HCT116 (cell line): Measurements from ENCODE around the gene CCBE1. TPM values are rescaled to one million over a fixed set of nuclear protein-coding genes. Genes with fewer than 3 reads are reported as not detected.

Experiments used
- ATAC-seq: fragments of 200-7000 bp; cut with Tn5 transposase; 2 replicates; pipeline ENCODE4 v1.9.1; 2020; ENCODE audit warnings: mild to moderate bottlenecking, moderate library complexity
- BruUV-seq: library from RNA; stranded (reverse); fragments of 400-500 nt; replicated peaks from 2 replicates; lab custom pipeline; 2021; lab: Mats Ljungman, UMichigan
- CTCF ChIA-PET: fragments of 300-600 bp; sonication (Branson Sonifier 250); formaldehyde crosslinking; loops from one replicate; lab custom pipeline; 2021; ENCODE audit warnings: antibody characterized with exemption; lab: Charles Lee
- POLR2A ChIA-PET: fragments of 300-600, 350-600 bp; sonication (Branson Sonifier 250); formaldehyde crosslinking; loops from one replicate; lab custom pipeline; 2021; ENCODE audit warnings: antibody characterized with exemption; lab: Charles Lee
- RAD21 ChIA-PET, 2 experiments: fragments of 300-600 bp; sonication (Branson Sonifier 250); formaldehyde crosslinking; loops; one replicate each; lab custom pipeline; 2023; ENCODE audit warnings: low total read pairs in 2 of 2; ENCODE audit not compliant: uncharacterized antibody in 2 of 2, unreplicated experiment in 2 of 2, low non-redundant PET in 1 of 2; lab: Charles Lee
- DNase-seq: peaks from one replicate; pipeline ENCODE4 v3.0.0-alpha.2; 2010; ENCODE audit warnings: low read depth, low spot score
- H2AFZ ChIP-seq: fragments of 200-600 bp; shearing (Covaris generic), sonication (generic); 2 replicates; pipeline ENCODE4 v1.6.1; 2017; ENCODE audit warnings: low read depth, mixed run types, mixed read lengths, antibody characterized with exemption, low read length; ENCODE audit not compliant: poor library complexity, severe bottlenecking
- H3K27ac ChIP-seq: 2 replicates; pipeline ENCODE4 v1.5.1; 2012; ENCODE audit warnings: low read depth, low read length
- H3K27me3 ChIP-seq: fragments of 200-600 bp; sonication (generic); 2 replicates; pipeline ENCODE4 v1.6.1; 2016; ENCODE audit warnings: mixed run types, low read length, mixed read lengths; ENCODE audit not compliant: insufficient read depth
- H3K36me3 ChIP-seq, 2 experiments: fragments of 200-500 bp in 1 of 2; fragments of 200-600 bp in 1 of 2; sonication (Bioruptor generic) in 1 of 2; sonication (generic) in 1 of 2; 2 replicates each; pipeline versions ENCODE4 v1.5.1 to v1.6.1; 2014 to 2016; ENCODE audit warnings: low read length in 2 of 2, inconsistent platforms in 1 of 2, mixed read lengths in 1 of 2, mixed run types in 1 of 2; ENCODE audit not compliant: insufficient read depth in 2 of 2, control insufficient read depth in 1 of 2
- H3K4me1 ChIP-seq, 2 experiments: fragments of 200-600 bp in 1 of 2; sonication (generic) in 1 of 2; 2 replicates each; pipeline versions ENCODE4 v1.5.1 to v1.6.1; 2012 to 2017; ENCODE audit warnings: low read length in 2 of 2, inconsistent platforms in 1 of 2, mild to moderate bottlenecking in 1 of 2, mixed read lengths in 1 of 2, mixed run types in 1 of 2, moderate library complexity in 1 of 2; ENCODE audit not compliant: insufficient read depth in 2 of 2, control insufficient read depth in 1 of 2
- H3K4me2 ChIP-seq: fragments of 200-600 bp; sonication (generic); 2 replicates; pipeline ENCODE4 v1.6.1; 2017; ENCODE audit warnings: mixed run types, low read length, mixed read lengths
- H3K4me3 ChIP-seq, 2 experiments: fragments of 200-600 bp in 1 of 2; sonication (generic) in 1 of 2; replicated peaks in 1 of 2; 2 replicates each; pipeline ENCODE4 v1.5.1; 2011 to 2016; ENCODE audit warnings: low read length in 2 of 2, control low read depth in 1 of 2, low read depth in 1 of 2, mild to moderate bottlenecking in 1 of 2, mixed read lengths in 1 of 2, mixed run types in 1 of 2
- H3K79me2 ChIP-seq: fragments of 200-600 bp; sonication (generic); 2 replicates; pipeline ENCODE4 v1.6.1; 2017; ENCODE audit warnings: mild to moderate bottlenecking, mixed run types, low read length, moderate library complexity, mixed read lengths; ENCODE audit not compliant: insufficient read depth
- H3K9ac ChIP-seq: fragments of 200-600 bp; sonication (generic); 2 replicates; pipeline ENCODE4 v1.6.1; 2016; ENCODE audit warnings: low read length, mixed read lengths
- H3K9me2 ChIP-seq: fragments of 200-600 bp; sonication (generic), shearing (Covaris generic); 2 replicates; pipeline ENCODE4 v1.6.1; 2017; ENCODE audit warnings: mixed run types, mild to moderate bottlenecking, moderate library complexity; ENCODE audit not compliant: insufficient read depth
- H3K9me3 ChIP-seq, 2 experiments: fragments of 200-500 bp in 1 of 2; fragments of 200-600 bp in 1 of 2; sonication (Bioruptor generic) in 1 of 2; sonication (generic) in 1 of 2; 2 replicates each; pipeline ENCODE4 v1.6.1; 2014 to 2017; ENCODE audit warnings: low read length in 2 of 2, mixed read lengths in 2 of 2, inconsistent platforms in 1 of 2, low read depth in 1 of 2, mild to moderate bottlenecking in 1 of 2, mixed run types in 1 of 2, moderate library complexity in 1 of 2; ENCODE audit not compliant: control insufficient read depth in 1 of 2, insufficient read depth in 1 of 2
- H4K20me1 ChIP-seq: fragments of 200-600 bp; sonication (generic), shearing (Covaris generic); 2 replicates; pipeline ENCODE4 v1.6.1; 2017; ENCODE audit warnings: mixed run types, mild to moderate bottlenecking, moderate library complexity; ENCODE audit not compliant: insufficient read depth
- CBX3 ChIP-seq: IDR thresholded peaks from 2 replicates; pipeline ENCODE4 v1.6.1; 2012; ENCODE audit warnings: low read depth
- EGR1 ChIP-seq: IDR thresholded peaks from 2 replicates; pipeline ENCODE4 v1.6.1; 2012; ENCODE audit warnings: low read depth
- EZH2 ChIP-seq: fragments of 200-600 bp; sonication (generic); IDR thresholded peaks from 2 replicates; pipeline ENCODE4 v1.6.1; 2017; ENCODE audit warnings: antibody characterized with exemption, mixed run types
- EZH2phosphoT487 ChIP-seq: fragments of 200-600 bp; IDR thresholded peaks from 2 replicates; pipeline ENCODE4 v1.6.1; 2018; ENCODE audit warnings: antibody characterized with exemption, borderline replicate concordance
- FOSL1 ChIP-seq: IDR thresholded peaks from 2 replicates; pipeline ENCODE4 v1.6.1; 2012; ENCODE audit warnings: low read depth
- JUND ChIP-seq: IDR thresholded peaks from 2 replicates; pipeline ENCODE4 v1.6.1; 2012
- POLR2A ChIP-seq: IDR thresholded peaks from 2 replicates; pipeline ENCODE4 v1.7.0; 2011; ENCODE audit warnings: borderline replicate concordance; ENCODE audit not compliant: insufficient read depth, insufficient read length; ENCODE audit errors: extremely low read depth
- POLR2AphosphoS5 ChIP-seq: IDR thresholded peaks from 2 replicates; pipeline ENCODE4 v1.6.1; 2011; ENCODE audit warnings: mild to moderate bottlenecking, low read depth, low read length, moderate library complexity
- RAD21 ChIP-seq: IDR thresholded peaks from 2 replicates; pipeline ENCODE4 v1.6.1; 2012; ENCODE audit warnings: low read depth, mild to moderate bottlenecking
- SIN3A ChIP-seq: IDR thresholded peaks from 2 replicates; pipeline ENCODE4 v1.6.1; 2012; ENCODE audit warnings: low read depth
- SP1 ChIP-seq: IDR thresholded peaks from 2 replicates; pipeline ENCODE4 v1.6.1; 2012; ENCODE audit warnings: low read depth
- TCF7L2 ChIP-seq: IDR thresholded peaks from 2 replicates; pipeline ENCODE4 v1.7.0; 2011; ENCODE audit warnings: borderline replicate concordance, inconsistent platforms; ENCODE audit not compliant: insufficient read depth, insufficient read length; ENCODE audit errors: extremely low read depth
- YY1 ChIP-seq: IDR thresholded peaks from 2 replicates; pipeline ENCODE4 v1.6.1; 2011; ENCODE audit warnings: low read length, low read depth, moderate library complexity, mild to moderate bottlenecking; ENCODE audit not compliant: insufficient replicate concordance; ENCODE audit errors: extremely low read depth
- ZFX ChIP-seq: fragments of 450-650 bp; IDR thresholded peaks from 2 replicates; pipeline ENCODE4 v1.6.1; 2017
- ZNF274 ChIP-seq: fragments of 200-500 bp; sonication (Bioruptor generic); IDR thresholded peaks from 2 replicates; pipeline ENCODE4 v1.6.1; 2014; ENCODE audit warnings: mild to moderate bottlenecking, low read depth, low read length, inconsistent platforms
- intact Hi-C: fragments of 100-400 bp; cut with micrococcal nuclease; formaldehyde crosslinking; loops from 2 replicates; pipeline ENCODE4 v1.10.0; 2022
- total RNA-seq: library from RNA; stranded (reverse); gene quantifications from one replicate; pipeline ENCODE4 v1.2.1, GENCODE V29; 2021; ENCODE audit not compliant: unreplicated experiment
- TF ChIP-seq, protein P1 (sequence below): IDR thresholded peaks from 2 replicates; pipeline ENCODE4 v1.6.1; 2012; ENCODE audit warnings: low read depth
- TF ChIP-seq, protein P2 (sequence below): IDR thresholded peaks from 2 replicates; pipeline ENCODE4 v1.6.1; 2012
- TF ChIP-seq, protein P3 (sequence below): IDR thresholded peaks from 2 replicates; pipeline ENCODE4 v1.6.1; 2012

The CCBE1 gene
- total RNA-seq, 1 experiment from 2014 or later = 0.84 TPM

GRCh38 chr18:59694824-59695223 lies 2.4 kb downstream of the CCBE1 start:
- H3K36me3 ChIP-seq = no peaks in the 10 kb centered on the region
- DNase-seq = no peak
- peaks cover 18% of the 10 kb centered on the region for H3K27me3 ChIP-seq
- H3K4me3 ChIP-seq = no peak overlapping the region
- H3K9me3 ChIP-seq = no peaks in the 10 kb centered on the region
- no peak overlapping the region for H3K9ac ChIP-seq
- H3K27ac ChIP-seq = no peak overlapping the region
- ChIA-PET RAD21 (no interaction called here), CTCF (no interaction called here), POLR2A (no interaction called here)
- ATAC-seq = no peak
- peaks cover 4 to 10% of the 10 kb centered on the region in 2 experiments; a peak in 2 of 4 replicates for H3K4me1 ChIP-seq
- no peaks in the 10 kb centered on the region for H4K20me1 ChIP-seq
- no peak overlapping the region for H2AFZ ChIP-seq
- no peak overlapping the region for H3K4me2 ChIP-seq
- H3K79me2 ChIP-seq = no peaks in the 10 kb centered on the region
- BruUV-seq = no TSS peak
- no peaks in the 10 kb centered on the region for H3K9me2 ChIP-seq
- TF ChIP-seq RAD21 (no peak), SP1 (no peak), EGR1 (no peak), POLR2A (no peak), CBX3 (no peak), SIN3A (no peak), ZFX (no peak), TCF7L2 (no peak), ZNF274 (no peak), YY1 (no peak), EZH2phosphoT487 (no peak), FOSL1 (no peak), EZH2 (no peak), JUND (no peak), POLR2AphosphoS5 (no peak)
- TF ChIP-seq, protein P1, sequence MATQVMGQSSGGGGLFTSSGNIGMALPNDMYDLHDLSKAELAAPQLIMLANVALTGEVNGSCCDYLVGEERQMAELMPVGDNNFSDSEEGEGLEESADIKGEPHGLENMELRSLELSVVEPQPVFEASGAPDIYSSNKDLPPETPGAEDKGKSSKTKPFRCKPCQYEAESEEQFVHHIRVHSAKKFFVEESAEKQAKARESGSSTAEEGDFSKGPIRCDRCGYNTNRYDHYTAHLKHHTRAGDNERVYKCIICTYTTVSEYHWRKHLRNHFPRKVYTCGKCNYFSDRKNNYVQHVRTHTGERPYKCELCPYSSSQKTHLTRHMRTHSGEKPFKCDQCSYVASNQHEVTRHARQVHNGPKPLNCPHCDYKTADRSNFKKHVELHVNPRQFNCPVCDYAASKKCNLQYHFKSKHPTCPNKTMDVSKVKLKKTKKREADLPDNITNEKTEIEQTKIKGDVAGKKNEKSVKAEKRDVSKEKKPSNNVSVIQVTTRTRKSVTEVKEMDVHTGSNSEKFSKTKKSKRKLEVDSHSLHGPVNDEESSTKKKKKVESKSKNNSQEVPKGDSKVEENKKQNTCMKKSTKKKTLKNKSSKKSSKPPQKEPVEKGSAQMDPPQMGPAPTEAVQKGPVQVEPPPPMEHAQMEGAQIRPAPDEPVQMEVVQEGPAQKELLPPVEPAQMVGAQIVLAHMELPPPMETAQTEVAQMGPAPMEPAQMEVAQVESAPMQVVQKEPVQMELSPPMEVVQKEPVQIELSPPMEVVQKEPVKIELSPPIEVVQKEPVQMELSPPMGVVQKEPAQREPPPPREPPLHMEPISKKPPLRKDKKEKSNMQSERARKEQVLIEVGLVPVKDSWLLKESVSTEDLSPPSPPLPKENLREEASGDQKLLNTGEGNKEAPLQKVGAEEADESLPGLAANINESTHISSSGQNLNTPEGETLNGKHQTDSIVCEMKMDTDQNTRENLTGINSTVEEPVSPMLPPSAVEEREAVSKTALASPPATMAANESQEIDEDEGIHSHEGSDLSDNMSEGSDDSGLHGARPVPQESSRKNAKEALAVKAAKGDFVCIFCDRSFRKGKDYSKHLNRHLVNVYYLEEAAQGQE = no peak
- TF ChIP-seq, protein P2, sequence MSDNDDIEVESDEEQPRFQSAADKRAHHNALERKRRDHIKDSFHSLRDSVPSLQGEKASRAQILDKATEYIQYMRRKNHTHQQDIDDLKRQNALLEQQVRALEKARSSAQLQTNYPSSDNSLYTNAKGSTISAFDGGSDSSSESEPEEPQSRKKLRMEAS = no peak
- TF ChIP-seq, protein P3, sequence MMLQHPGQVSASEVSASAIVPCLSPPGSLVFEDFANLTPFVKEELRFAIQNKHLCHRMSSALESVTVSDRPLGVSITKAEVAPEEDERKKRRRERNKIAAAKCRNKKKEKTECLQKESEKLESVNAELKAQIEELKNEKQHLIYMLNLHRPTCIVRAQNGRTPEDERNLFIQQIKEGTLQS = no peak
- intact Hi-C loops = loop anchor here (10.0 kb wide), 1 partner anchor 850 kb away; no protein-coding TSS in a partner anchor
